Measurements from ENCODE around the gene SERINC2.

DNA sequence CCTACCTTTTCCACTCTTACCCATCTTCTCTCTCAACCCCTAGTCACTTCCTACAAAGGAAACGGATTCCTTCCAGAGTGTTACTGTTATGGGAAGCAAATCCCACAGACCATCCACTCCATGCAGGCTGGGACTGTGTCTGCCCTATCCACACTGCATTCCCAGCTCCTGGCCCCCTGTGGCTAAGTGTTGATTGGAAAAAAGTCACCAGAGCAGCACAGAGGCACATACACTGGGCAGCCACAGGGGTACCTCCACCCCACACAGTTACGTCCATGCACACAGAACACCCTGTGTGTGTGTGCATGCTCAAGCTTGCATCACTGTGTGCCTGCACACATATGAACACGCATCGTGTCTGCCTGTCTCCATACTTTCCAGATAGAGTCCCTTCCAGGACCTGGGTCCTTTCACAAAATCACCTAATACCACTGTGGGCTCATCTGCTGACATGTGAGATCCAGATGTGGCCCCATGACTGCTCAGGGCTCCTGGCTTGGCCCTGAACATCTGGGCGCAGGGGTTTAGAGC is 4.2 kb upstream of the SERINC2 start:
- TF ChIP-seq EZH2phosphoT487 (IDR thresholded peaks at IDR 0.05) (no peak), EZH2 (IDR thresholded peaks at IDR 0.05) (no peak)
- TF ChIP-seq, protein P1, sequence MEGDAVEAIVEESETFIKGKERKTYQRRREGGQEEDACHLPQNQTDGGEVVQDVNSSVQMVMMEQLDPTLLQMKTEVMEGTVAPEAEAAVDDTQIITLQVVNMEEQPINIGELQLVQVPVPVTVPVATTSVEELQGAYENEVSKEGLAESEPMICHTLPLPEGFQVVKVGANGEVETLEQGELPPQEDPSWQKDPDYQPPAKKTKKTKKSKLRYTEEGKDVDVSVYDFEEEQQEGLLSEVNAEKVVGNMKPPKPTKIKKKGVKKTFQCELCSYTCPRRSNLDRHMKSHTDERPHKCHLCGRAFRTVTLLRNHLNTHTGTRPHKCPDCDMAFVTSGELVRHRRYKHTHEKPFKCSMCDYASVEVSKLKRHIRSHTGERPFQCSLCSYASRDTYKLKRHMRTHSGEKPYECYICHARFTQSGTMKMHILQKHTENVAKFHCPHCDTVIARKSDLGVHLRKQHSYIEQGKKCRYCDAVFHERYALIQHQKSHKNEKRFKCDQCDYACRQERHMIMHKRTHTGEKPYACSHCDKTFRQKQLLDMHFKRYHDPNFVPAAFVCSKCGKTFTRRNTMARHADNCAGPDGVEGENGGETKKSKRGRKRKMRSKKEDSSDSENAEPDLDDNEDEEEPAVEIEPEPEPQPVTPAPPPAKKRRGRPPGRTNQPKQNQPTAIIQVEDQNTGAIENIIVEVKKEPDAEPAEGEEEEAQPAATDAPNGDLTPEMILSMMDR (IDR thresholded peaks at IDR 0.05) = no peak
